ENCODE results near the gene SHISA4.
A peak's percentile ranks its signal among the peaks of the same experiment; 100 is the strongest.
"Not testable (repeated sequence)": the region's sequence is repeated elsewhere in the genome, so short reads cannot be mapped to it uniquely, and the experiment has no call there.

The SHISA4 gene

DNA sequence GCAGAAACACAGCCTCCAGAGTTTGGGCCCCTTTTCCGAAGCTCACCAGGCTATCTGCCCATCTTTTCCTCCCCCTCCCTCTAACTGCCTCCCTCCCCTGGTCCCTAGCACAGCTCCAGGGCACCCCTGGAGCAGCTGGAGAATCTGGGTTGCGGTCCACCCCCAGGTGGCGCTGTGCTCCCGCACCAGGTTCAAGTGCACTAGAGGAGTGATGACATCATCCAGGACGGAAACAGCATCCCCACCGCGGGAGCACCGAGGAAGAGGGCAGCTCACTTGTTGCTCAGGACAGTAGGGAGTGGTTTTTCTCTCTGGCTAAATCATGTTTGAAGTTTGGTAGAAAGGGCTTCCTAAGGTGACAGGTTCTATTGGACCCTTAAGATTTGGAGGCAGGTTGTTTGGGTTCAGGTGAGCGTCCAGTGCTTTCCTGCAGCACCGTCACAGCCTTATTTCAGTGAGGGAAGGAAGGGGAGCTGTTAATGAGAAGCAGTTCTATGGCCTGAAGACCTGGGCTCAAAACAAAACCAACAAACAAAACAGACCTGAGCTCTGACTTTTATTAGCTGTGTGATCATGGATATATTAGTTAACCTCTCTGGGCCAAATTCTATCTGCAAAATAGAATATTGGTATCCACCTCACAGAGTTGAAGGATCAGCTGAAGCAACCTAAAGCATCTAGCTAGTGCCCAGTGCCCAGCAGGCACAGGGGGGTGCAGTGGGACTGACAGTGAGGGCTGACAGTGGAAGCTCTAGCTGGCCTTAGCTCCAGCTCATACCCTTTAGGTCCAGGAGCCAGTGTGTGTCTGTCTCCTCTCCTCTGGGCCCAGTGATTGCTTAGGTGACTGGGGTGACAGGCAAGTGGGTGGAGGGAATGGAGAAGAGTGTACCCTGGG lies 7.5 kb downstream of the SHISA4 start:
- in situ Hi-C loops (cut with HindIII; ENCODE audit: low sequenced_read_pairs), result no loop called here
- no peak overlapping the region for H3K4me3 ChIP-seq (ENCODE audit: low read depth, low read length)
- DNase-seq (ENCODE audit: low read depth), result peak; percentile 83
- TF ChIP-seq, protein P1, sequence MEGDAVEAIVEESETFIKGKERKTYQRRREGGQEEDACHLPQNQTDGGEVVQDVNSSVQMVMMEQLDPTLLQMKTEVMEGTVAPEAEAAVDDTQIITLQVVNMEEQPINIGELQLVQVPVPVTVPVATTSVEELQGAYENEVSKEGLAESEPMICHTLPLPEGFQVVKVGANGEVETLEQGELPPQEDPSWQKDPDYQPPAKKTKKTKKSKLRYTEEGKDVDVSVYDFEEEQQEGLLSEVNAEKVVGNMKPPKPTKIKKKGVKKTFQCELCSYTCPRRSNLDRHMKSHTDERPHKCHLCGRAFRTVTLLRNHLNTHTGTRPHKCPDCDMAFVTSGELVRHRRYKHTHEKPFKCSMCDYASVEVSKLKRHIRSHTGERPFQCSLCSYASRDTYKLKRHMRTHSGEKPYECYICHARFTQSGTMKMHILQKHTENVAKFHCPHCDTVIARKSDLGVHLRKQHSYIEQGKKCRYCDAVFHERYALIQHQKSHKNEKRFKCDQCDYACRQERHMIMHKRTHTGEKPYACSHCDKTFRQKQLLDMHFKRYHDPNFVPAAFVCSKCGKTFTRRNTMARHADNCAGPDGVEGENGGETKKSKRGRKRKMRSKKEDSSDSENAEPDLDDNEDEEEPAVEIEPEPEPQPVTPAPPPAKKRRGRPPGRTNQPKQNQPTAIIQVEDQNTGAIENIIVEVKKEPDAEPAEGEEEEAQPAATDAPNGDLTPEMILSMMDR (IDR thresholded peaks at IDR 0.05; ENCODE audit: low read depth, low read length, missing control alignments), result peak; percentile 94

DNA sequence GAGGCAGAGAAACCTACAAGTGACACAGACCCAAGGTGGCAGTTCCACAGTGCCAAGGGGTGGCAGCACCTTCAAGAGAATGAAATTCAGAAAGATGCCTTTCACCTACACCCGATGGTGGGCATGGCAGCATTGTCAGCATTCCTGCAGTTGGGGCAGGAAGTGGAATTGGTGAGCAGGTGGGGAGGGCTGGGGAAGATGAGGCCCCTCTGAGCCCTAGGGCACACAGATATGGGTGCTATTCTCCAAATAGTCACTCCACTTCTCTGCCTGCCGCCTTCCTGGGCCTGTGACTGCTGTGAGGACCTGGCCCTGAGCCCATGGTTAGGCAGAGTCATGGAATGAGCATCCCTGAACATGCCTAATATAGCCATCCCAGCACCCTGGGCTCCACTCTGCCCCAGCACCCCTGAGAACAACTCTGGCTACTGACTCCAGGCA lies 8.3 kb downstream of the SHISA4 start:
- TF ChIP-seq, protein P1 (IDR thresholded peaks at IDR 0.05; ENCODE audit: low read depth, low read length, missing control alignments), result no peak
- no peak overlapping the region for H3K4me3 ChIP-seq (ENCODE audit: low read depth, low read length)

GRCh38 chr1:201898240-201898894 lies 9.7 kb downstream of the SHISA4 start:
- in situ Hi-C loops (cut with HindIII; ENCODE audit: low sequenced_read_pairs), result no loop called here
- TF ChIP-seq, protein P1 (IDR thresholded peaks at IDR 0.05; ENCODE audit: low read depth, low read length, missing control alignments), result no peak
- no peak overlapping the region for H3K4me3 ChIP-seq (ENCODE audit: low read depth, low read length)
- no peak for DNase-seq (ENCODE audit: low read depth)

More for the DNA sequence above, 8.3 kb downstream of the SHISA4 start:
- in situ Hi-C loops (cut with HindIII; ENCODE audit: low sequenced_read_pairs), result no loop called here
- no peak for DNase-seq (ENCODE audit: low read depth)

GRCh38 chr1:201898992-201899391 lies 10.3 kb downstream of the SHISA4 start:
- no peak for DNase-seq (ENCODE audit: low read depth)
- TF ChIP-seq, protein P1 (IDR thresholded peaks at IDR 0.05; ENCODE audit: low read depth, low read length, missing control alignments), result no peak
- no peak overlapping the region for H3K4me3 ChIP-seq (ENCODE audit: low read depth, low read length)
- in situ Hi-C loops (cut with HindIII; ENCODE audit: low sequenced_read_pairs), result no loop called here

GRCh38 chr1:201899683-201900429 lies 11.2 kb downstream of the SHISA4 start:
- TF ChIP-seq, protein P1 (IDR thresholded peaks at IDR 0.05; ENCODE audit: low read depth, low read length, missing control alignments), result no peak

DNA sequence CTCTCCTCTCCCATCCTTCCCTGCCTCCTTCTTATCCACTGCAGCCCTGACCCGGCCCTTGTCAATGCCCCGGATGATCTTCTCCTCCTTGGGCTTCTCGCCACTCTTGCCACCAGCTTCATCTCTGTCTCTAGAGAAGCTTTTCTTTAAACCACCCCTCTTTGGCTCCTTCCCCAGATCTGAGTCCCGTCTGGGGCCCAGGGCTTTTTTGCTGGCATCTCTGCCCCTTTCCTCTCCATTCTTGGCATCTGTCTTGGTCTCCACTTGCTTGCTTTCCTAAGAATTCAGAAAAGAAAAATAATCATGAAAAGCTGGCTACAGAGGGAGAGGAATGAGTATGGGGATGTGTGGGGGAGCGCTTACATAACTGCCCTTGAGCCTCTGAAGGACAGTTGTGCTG lies 11.8 kb downstream of the SHISA4 start:
- no peak for DNase-seq (ENCODE audit: low read depth)
- in situ Hi-C loops (cut with HindIII; ENCODE audit: low sequenced_read_pairs), result no loop called here
- TF ChIP-seq, protein P1 (IDR thresholded peaks at IDR 0.05; ENCODE audit: low read depth, low read length, missing control alignments), result no peak
- no peak overlapping the region for H3K4me3 ChIP-seq (ENCODE audit: low read depth, low read length)

More at GRCh38 chr1:201899683-201900429, 11.2 kb downstream of the SHISA4 start:
- DNase-seq (ENCODE audit: low read depth), result no peak
- H3K4me3 ChIP-seq (ENCODE audit: low read depth, low read length), result no peak overlapping the region
- in situ Hi-C loops (cut with HindIII; ENCODE audit: low sequenced_read_pairs), result no loop called here

- H3K4me3 ChIP-seq (ENCODE audit: low read depth, low read length); in situ Hi-C loops (cut with HindIII; ENCODE audit: low sequenced_read_pairs); DNase-seq (ENCODE audit: low read depth): not testable (repeated sequence)
These were observed 12.3 kb downstream of the SHISA4 start for GRCh38 chr1:201901036-201901435.
